Astrocyte (in vitro differentiated cells and primary cell): ENCODE measurements around the gene COL26A1. TPM values are rescaled to one million over a fixed set of nuclear protein-coding genes. Genes with fewer than 3 reads are reported as not detected.

ENCODE experiments used
- DNase-seq: peaks from one replicate; pipeline ENCODE4 v3.0.0-alpha.2; 2010; ENCODE audit warnings: low read depth
- FAIRE-seq: peaks from 2 replicates; lab custom pipeline; 2011; peaks lifted over from hg19 to GRCh38; lab: Jason Lieb, UNC
- H2AFZ ChIP-seq: 2 replicates; pipeline ENCODE4 v1.6.0; 2012; ENCODE audit warnings: low read depth, low read length, inconsistent platforms
- H3K27ac ChIP-seq: 2 replicates; pipeline ENCODE4 v1.5.1; 2011; ENCODE audit warnings: low read depth, low read length, inconsistent platforms
- H3K27me3 ChIP-seq: 2 replicates; pipeline ENCODE4 v1.6.0; 2011; ENCODE audit warnings: low read length, inconsistent platforms; ENCODE audit not compliant: insufficient read depth
- H3K36me3 ChIP-seq: 2 replicates; pipeline ENCODE4 v1.5.1; 2011; ENCODE audit warnings: low read length, inconsistent platforms; ENCODE audit not compliant: insufficient read depth
- H3K4me1 ChIP-seq: 2 replicates; pipeline ENCODE4 v1.5.1; 2011; ENCODE audit warnings: low read length, inconsistent platforms; ENCODE audit not compliant: insufficient read depth
- H3K4me2 ChIP-seq: 2 replicates; pipeline ENCODE4 v1.6.0; 2012; ENCODE audit warnings: low read length, inconsistent platforms
- H3K4me3 ChIP-seq: 2 replicates; pipeline ENCODE4 v1.5.1; 2011; ENCODE audit warnings: low read depth, mild to moderate bottlenecking, low read length, inconsistent platforms; ENCODE audit not compliant: insufficient read depth
- H3K79me2 ChIP-seq: 2 replicates; pipeline ENCODE4 v1.6.0; 2012; ENCODE audit warnings: mild to moderate bottlenecking, low read length, inconsistent platforms; ENCODE audit not compliant: insufficient read depth
- H3K9ac ChIP-seq: 2 replicates; pipeline ENCODE4 v1.6.0; 2012; ENCODE audit warnings: mild to moderate bottlenecking, low read length, inconsistent platforms
- H3K9me3 ChIP-seq: 2 replicates; pipeline ENCODE4 v1.5.1; 2012; ENCODE audit warnings: low read depth, mild to moderate bottlenecking, low read length, inconsistent platforms; ENCODE audit not compliant: insufficient read depth
- H4K20me1 ChIP-seq: 2 replicates; pipeline ENCODE4 v1.6.0; 2012; ENCODE audit warnings: low read length, inconsistent platforms; ENCODE audit not compliant: insufficient read depth
- H3K27ac Mint-ChIP-seq: one replicate; pipeline ENCODE4 v1.8.0; 2021; ENCODE audit warnings: mild to moderate bottlenecking, mixed read lengths; ENCODE audit not compliant: unreplicated experiment
- H3K27me3 Mint-ChIP-seq: one replicate; pipeline ENCODE4 v1.8.0; 2021; ENCODE audit warnings: low read depth, mixed read lengths; ENCODE audit not compliant: unreplicated experiment
- H3K36me3 Mint-ChIP-seq: one replicate; pipeline ENCODE4 v1.8.0; 2021; ENCODE audit warnings: low read depth, mixed read lengths; ENCODE audit not compliant: unreplicated experiment
- H3K4me1 Mint-ChIP-seq: one replicate; pipeline ENCODE4 v1.8.0; 2021; ENCODE audit warnings: low read depth, mixed read lengths; ENCODE audit not compliant: unreplicated experiment
- H3K4me3 Mint-ChIP-seq: one replicate; pipeline ENCODE4 v1.8.0; 2021; ENCODE audit warnings: mild to moderate bottlenecking, moderate library complexity, mixed read lengths; ENCODE audit not compliant: unreplicated experiment
- H3K9me3 Mint-ChIP-seq: one replicate; pipeline ENCODE4 v1.8.0; 2021; ENCODE audit warnings: mild to moderate bottlenecking, mixed read lengths; ENCODE audit not compliant: unreplicated experiment
- EZH2 ChIP-seq: IDR thresholded peaks from 2 replicates; pipeline ENCODE4 v1.6.1; 2012; ENCODE audit warnings: mild to moderate bottlenecking, low read length, inconsistent platforms; ENCODE audit not compliant: insufficient read depth
- total RNA-seq: library from RNA; stranded (reverse); gene quantifications from 2 replicates; pipeline ENCODE4 v1.2.1, GENCODE V29; 2021
- TF ChIP-seq, protein P1 (sequence below): IDR thresholded peaks from 2 replicates; pipeline ENCODE4 v1.5.1; 2011; ENCODE audit warnings: low read depth, mild to moderate bottlenecking, inconsistent platforms, low read length, moderate library complexity; ENCODE audit not compliant: insufficient read depth

COL26A1 gene
- total RNA-seq, 1 donor from 2014 or later: 7.1 TPM

DNA sequence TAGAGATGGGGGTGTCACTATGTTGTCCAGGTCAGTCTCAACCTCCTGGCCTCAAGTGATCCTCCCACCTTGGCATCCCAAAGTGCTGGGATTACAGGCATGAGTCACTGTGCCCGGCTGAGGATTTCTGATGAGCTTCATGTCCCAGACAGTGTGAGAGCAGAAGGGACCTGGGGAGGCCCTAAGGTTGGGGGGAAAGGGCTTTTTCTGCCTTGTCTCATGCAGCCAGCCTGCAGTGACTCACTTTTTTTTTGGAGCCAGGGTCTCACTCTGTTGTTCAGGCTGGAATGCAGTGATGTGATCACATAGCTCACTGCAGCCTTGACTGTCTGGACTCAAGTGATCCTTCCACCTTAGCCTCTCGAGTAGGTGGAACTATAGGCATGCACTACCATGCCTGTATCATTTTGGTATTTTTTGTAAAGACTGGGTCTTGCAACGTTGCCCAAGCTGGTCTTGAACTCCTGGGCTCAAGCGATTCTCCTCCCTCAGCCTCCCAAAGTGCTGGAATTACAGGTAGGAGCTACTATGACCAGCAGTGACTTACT, 14.6 kb downstream of the COL26A1 start:
- Histone ChIP-seq H3K4me3 (no peak overlapping the region), H3K4me1 (peaks cover 3% of the 10 kb centered on the region), H2AFZ (no peak overlapping the region), H3K9me3 (no peaks in the 10 kb centered on the region), H3K9ac (no peak overlapping the region), H4K20me1 (no peaks in the 10 kb centered on the region), H3K79me2 (no peaks in the 10 kb centered on the region), H3K27ac (no peak overlapping the region), H3K4me2 (no peak overlapping the region), H3K36me3 (no peaks in the 10 kb centered on the region), H3K27me3 (peaks cover 21% of the 10 kb centered on the region)
- DNase-seq: no peak
- Mint-ChIP-seq H3K36me3 (peaks cover 2% of the 10 kb centered on the region), H3K27ac (peak overlapping the region; percentile 87), H3K27me3 (peaks cover 10% of the 10 kb centered on the region), H3K9me3 (peaks cover 4% of the 10 kb centered on the region), H3K4me1 (peaks cover 26% of the 10 kb centered on the region), H3K4me3 (no peak overlapping the region)
- FAIRE-seq: no peak
- TF ChIP-seq, protein P1, sequence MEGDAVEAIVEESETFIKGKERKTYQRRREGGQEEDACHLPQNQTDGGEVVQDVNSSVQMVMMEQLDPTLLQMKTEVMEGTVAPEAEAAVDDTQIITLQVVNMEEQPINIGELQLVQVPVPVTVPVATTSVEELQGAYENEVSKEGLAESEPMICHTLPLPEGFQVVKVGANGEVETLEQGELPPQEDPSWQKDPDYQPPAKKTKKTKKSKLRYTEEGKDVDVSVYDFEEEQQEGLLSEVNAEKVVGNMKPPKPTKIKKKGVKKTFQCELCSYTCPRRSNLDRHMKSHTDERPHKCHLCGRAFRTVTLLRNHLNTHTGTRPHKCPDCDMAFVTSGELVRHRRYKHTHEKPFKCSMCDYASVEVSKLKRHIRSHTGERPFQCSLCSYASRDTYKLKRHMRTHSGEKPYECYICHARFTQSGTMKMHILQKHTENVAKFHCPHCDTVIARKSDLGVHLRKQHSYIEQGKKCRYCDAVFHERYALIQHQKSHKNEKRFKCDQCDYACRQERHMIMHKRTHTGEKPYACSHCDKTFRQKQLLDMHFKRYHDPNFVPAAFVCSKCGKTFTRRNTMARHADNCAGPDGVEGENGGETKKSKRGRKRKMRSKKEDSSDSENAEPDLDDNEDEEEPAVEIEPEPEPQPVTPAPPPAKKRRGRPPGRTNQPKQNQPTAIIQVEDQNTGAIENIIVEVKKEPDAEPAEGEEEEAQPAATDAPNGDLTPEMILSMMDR: no peak
- no peak for TF ChIP-seq EZH2

DNA sequence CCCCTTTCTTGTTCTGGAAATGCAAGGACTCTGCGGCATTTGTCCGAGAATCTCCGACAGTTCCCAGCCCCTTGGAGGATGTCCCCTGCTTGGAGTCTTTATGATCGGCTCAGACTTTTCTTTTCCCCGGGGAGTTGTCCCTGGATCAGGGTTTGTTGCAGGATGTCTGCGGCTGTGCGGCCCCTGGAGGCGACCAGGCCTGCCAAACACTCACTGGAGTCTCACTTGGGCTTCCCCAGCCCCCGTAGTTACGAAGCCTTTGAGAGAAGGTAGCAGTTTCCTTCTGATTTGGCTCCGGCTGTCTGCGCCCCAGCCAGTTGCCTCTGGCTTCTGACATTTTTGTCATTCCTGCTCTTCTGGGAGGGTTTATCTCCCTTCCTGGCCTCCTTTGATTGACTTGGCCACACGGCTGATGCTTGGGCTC, 16.1 kb downstream of the COL26A1 start:
- H3K27me3 Mint-ChIP-seq: peaks cover under 1% of the 10 kb centered on the region

DNA sequence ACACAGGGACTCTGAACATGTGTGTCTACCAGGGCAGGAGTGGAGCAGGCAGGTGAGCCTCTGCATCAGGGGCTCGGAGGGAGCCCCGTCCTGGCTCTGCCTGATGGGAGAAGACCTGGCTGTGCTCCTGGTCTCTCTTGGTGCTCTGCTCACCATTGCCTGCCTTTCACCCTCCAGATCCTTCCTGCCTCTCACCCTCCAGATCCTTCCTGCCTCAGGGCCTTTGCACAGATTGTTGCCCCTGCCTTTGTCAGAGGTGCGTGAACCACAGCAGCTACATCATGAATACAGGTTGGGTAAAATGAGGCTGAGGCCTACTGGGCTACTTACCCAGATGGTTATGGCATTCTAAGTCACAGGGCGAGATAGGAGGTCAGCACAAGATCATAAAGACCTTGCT, 16.6 kb downstream of the COL26A1 start:
- Histone ChIP-seq H3K27ac (no peak overlapping the region), H3K4me3 (no peak overlapping the region), H3K9ac (no peak overlapping the region), H3K27me3 (peaks cover 7% of the 10 kb centered on the region), H3K36me3 (no peaks in the 10 kb centered on the region), H3K4me2 (no peak overlapping the region), H3K4me1 (peaks cover 3% of the 10 kb centered on the region), H3K9me3 (no peaks in the 10 kb centered on the region), H4K20me1 (no peaks in the 10 kb centered on the region), H3K79me2 (no peaks in the 10 kb centered on the region), H2AFZ (peak overlapping the region; percentile 26)
- H3K9me3 Mint-ChIP-seq: peaks cover 7% of the 10 kb centered on the region
- no peaks in the 10 kb centered on the region for H3K27me3 Mint-ChIP-seq
- peak overlapping the region; percentile 29 for H3K27ac Mint-ChIP-seq
- peaks cover 24% of the 10 kb centered on the region for H3K4me1 Mint-ChIP-seq
- FAIRE-seq: no peak
- H3K4me3 Mint-ChIP-seq: no peak overlapping the region
- TF ChIP-seq, protein P1: no peak
- TF ChIP-seq EZH2: no peak
- H3K36me3 Mint-ChIP-seq: no peaks in the 10 kb centered on the region
- no peak for DNase-seq

More for the DNA sequence above, 16.1 kb downstream of the COL26A1 start:
- Mint-ChIP-seq H3K4me1 (peaks cover 24% of the 10 kb centered on the region), H3K4me3 (no peak overlapping the region), H3K27ac (peak overlapping the region; percentile 93), H3K9me3 (peaks cover 7% of the 10 kb centered on the region), H3K36me3 (peaks cover 2% of the 10 kb centered on the region)
- Histone ChIP-seq H3K4me1 (peaks cover 3% of the 10 kb centered on the region), H3K4me3 (no peak overlapping the region), H3K79me2 (no peaks in the 10 kb centered on the region), H3K27ac (no peak overlapping the region), H3K36me3 (no peaks in the 10 kb centered on the region), H3K9ac (no peak overlapping the region), H4K20me1 (no peaks in the 10 kb centered on the region), H3K4me2 (peak overlapping the region; percentile 49), H2AFZ (peak overlapping the region; percentile 27), H3K27me3 (peaks cover 12% of the 10 kb centered on the region), H3K9me3 (no peaks in the 10 kb centered on the region)
- DNase-seq (no peak), FAIRE-seq (no peak)
- TF ChIP-seq, protein P1: no peak
- TF ChIP-seq EZH2: no peak
